IPS DF 4.7 (cell line): ENCODE measurements around the gene KLHDC3.
"Not testable (repeated sequence)": the region's sequence is repeated elsewhere in the genome, so short reads cannot be mapped to it uniquely, and the experiment has no call there.

ENCODE experiments used
- DNase-seq: peaks from one replicate; pipeline ENCODE4 v3.0.0-alpha.2; 2013; ENCODE audit warnings: low spot score; ENCODE audit errors: extremely low read depth

Gene KLHDC3

GRCh38 chr6:42988486-42989020, 25.5 kb upstream of the KLHDC3 start:
- DNase-seq, result no peak

GRCh38 chr6:42989923-42990322, 24.1 kb upstream of the KLHDC3 start:
- no peak for DNase-seq

DNA sequence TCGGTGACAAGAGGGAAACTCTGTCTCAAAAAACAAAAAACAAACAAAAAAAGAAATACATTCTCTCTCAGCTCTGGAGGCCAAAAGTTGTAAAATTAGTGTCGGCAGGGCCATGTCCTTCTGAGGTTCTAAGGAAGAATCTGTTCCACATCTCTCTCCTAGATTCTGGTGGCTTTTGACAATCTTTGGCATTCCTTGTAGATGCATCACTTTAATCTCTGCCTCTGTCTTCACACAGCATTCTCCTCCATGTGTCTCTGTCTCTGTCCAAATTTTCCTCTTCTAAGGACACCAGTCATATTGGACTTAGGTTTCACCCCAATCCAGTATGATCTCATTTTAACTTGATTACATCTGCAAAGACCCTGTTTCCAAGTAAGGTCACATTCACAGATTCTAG, 20.6 kb upstream of the KLHDC3 start:
- no peak for DNase-seq

DNA sequence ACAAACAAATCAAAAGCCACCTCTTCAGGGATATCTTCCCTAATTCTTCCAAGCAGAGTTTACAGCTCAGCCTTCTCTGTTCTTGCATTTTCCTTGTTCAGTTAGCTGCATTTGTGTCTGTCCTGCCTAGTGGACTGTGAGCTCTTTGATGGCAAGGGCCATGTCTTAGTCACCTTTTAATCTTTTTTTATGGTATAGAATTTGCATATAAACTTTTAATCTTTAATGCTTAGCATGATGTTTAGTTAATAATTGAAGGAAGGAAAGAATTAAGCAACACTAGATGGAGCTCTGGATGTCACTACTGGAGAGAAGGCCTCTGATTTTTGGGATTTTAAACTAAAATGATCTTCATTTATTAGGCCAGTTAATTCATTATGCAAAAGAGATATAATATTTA, 17.5 kb upstream of the KLHDC3 start:
- no peak for DNase-seq

GRCh38 chr6:42998205-42998604, 15.8 kb upstream of the KLHDC3 start:
- not testable (repeated sequence) for DNase-seq

DNA sequence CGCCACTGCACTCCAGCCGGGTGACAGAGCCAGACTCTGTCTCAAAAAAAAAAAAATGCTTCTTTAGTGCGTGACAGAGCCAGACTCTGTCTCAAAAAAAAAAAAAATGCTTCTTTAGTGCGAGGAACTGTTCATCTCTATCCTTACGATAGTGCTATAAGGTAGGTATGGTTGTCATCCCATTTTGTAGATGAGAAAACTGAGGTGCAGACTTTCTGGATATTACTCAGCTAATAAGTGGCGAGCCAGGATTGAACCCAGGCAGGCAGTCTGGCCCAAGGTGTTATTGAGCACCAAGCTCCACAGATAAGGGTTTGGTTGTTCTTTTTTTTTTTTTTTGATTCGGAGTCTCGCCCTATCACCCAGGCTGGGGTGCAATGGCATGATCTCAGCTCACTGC, 12.2 kb upstream of the KLHDC3 start:
- DNase-seq, result no peak

DNA sequence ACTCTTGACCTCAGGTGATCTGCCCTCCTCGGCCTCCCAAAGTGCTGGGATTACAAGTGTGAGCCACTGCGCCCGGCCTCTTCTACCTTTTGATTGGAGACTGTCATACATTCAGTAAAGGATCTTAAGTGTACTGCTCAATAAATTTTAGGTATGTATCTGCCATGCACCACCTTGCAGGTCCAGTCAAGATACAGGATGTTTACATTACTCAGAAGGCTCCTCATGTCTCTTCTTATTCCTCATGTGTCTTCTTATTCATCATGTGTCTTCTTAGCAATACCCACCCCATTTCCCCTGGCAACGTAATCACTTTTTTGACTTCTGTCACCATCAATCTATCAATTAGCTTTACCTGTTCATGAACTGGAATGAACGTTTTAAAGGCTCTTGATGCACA, 8.2 kb upstream of the KLHDC3 start:
- DNase-seq, result no peak

- DNase-seq, result no peak
Observed at GRCh38 chr6:43006251-43006650, 7.8 kb upstream of the KLHDC3 start.

DNA sequence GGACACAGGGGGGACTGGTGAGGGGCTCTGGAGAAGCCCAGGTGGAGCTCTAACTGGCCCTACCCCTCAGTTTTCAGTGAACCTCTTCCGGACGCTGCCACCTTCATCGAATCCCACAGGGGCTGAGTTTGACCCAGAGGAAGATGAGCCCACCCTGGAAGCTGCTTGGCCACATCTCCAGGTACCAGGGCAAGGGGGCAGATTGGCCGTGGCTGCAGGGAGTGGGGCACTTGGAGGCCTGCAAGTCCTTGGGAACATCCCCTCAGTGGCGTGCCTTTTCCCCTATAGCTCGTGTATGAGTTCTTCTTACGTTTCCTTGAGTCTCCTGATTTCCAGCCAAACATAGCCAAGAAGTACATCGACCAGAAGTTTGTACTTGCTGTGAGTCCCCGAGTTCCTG, 6.9 kb upstream of the KLHDC3 start:
- DNase-seq, result no peak

GRCh38 chr6:43009124-43009523, 4.9 kb upstream of the KLHDC3 start:
- DNase-seq, result no peak

DNA sequence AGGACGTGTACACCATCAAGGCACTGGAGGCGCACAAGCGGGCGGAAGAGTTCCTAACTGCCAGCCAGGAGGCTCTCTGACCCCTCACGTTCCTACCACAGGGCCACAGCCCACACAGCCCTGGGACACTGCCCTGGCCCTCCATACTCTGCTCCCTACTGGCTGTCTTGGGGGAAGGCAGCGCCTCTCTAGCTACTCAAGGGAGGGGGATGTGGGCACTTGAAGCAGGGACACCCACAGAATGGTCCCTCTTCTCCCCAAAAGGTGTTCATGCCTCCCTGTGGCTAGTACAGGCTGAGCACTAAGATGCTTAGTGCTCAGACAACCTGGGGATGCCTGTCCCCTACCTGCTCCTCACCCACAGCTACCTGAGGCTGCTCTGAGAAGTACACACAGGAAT, 2.8 kb upstream of the KLHDC3 start:
- DNase-seq, result no peak

- DNase-seq, result no peak
Observed at GRCh38 chr6:43012364-43012763, 1.7 kb upstream of the KLHDC3 start.

- no peak for DNase-seq
Observed at GRCh38 chr6:43013097-43013842, 779 bp upstream of the KLHDC3 start.

- DNase-seq, result no peak
Observed at GRCh38 chr6:43014434-43014909, 423 bp downstream of the KLHDC3 start.

DNA sequence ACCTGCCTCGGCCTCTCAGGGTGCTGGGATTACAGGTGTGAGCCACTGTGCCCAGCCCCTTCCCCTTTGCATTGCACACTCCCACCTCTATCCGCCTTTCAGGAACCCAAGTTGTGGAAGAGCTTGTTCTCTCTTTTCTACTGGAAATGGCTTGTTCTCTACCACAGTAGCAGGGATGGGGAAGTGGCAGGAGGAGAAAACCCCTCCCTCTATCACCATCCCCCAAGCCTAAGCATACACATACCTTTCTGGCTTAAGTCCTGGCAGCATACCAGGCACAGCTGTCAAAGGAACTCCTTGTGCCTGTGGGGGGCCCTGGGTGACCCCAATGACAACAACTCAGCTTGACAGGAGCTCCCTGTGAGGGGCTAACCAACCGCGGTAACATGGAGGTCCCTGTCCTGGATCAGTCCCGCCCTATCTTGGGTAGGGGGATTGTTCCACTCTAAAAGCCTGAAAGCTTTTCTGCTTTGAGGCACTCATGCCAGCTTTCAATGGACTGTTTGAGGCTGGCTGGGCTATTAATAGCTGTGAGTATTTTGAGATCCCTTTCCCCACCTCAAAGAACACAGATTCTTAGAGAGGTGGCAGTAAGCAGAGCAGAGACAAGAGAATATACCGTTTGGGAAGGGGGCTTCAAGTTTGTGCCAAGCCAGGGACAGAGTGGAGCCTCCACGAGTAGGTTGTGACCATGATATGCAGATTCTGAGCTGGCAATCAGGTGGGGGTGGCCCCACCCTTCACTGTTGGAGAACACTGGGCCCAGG, 2.3 kb downstream of the KLHDC3 start:
- DNase-seq, result no peak

- DNase-seq, result no peak
Observed at GRCh38 chr6:43016943-43017334, 2.9 kb downstream of the KLHDC3 start.

DNA sequence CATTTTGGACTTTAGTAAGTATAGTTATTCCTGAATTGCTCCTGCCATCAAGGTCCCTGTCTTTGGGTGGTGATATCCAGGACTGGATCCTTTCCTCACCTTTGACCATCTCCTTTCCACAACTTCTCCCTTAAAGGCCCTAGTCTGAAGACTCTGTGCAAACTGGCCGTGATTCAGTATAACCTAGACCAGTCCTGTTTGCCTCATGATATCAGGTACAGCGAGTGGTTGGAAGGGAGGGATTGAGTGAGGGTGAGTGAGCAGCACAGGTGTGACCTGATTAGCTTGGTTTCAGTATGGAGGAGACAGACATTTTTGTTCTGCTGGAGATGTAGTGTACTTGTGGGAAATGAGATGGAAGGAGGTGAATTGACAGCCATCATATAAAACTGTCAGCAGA, 5.1 kb downstream of the KLHDC3 start:
- DNase-seq, result no peak

DNA sequence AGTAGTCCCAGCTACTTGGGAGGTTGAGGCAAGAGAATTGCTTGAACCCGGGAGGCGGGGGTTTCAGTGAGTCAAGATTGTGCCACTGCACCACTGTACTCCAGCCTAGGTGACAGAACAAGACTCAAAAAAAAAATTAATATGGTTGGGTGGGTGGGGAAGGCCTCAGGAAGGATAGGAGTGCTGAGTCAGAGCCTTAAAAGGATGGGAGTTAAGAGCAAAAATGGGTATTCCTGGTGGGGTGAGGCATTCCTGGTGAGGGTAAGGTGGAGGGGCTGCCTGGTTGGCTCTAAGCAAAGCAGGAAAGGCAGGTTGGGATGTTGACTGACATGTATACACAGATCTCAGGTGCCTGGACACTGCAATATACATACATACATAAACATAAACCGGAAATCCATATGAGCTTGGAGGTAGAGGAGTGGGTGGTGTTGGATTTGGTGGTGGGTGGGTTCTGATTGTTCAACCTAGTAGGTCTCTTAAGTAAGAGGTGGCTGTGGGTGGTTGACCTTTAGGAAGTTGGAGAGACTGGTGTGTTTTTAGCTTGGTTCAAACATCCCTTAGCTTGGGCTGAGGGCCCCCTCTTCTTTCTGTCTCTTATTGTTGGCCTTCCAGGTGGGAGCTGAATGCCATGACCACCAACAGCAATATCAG, 6.1 kb downstream of the KLHDC3 start:
- no peak for DNase-seq

- DNase-seq, result no peak
Observed at GRCh38 chr6:43020847-43021246, 6.8 kb downstream of the KLHDC3 start.

- DNase-seq, result no peak
Observed at GRCh38 chr6:43021270-43022047, 7.4 kb downstream of the KLHDC3 start, which contains the start of gene RRP36. TSS of gene RRP36 (plus strand) at chr6:43021623. CDS start at chr6:43021655, 32 bp downstream.

- DNase-seq, result no peak
Observed at GRCh38 chr6:43024436-43024835, 10.4 kb downstream of the KLHDC3 start.
